Endothelial cell (in vitro differentiated cells): ENCODE data around the gene PRRX2. TPM values are rescaled to one million over a fixed set of nuclear protein-coding genes. Genes with fewer than 3 reads are reported as not detected.

ENCODE experiments used
- DNase-seq: peaks from one replicate; pipeline ENCODE4 v3.0.0; 2021; ENCODE audit warnings: low spot score
- H3K27ac Mint-ChIP-seq: one replicate; pipeline ENCODE4 v1.8.0; 2021; ENCODE audit warnings: mixed read lengths, inconsistent platforms; ENCODE audit not compliant: unreplicated experiment
- H3K27me3 Mint-ChIP-seq: one replicate; pipeline ENCODE4 v1.8.0; 2021; ENCODE audit warnings: mild to moderate bottlenecking, moderate library complexity, mixed read lengths, inconsistent platforms; ENCODE audit not compliant: unreplicated experiment
- H3K36me3 Mint-ChIP-seq: one replicate; pipeline ENCODE4 v1.8.0; 2021; ENCODE audit warnings: mild to moderate bottlenecking, low read depth, mixed read lengths, inconsistent platforms; ENCODE audit not compliant: unreplicated experiment
- H3K4me1 Mint-ChIP-seq: one replicate; pipeline ENCODE4 v1.8.0; 2021; ENCODE audit warnings: mild to moderate bottlenecking, mixed read lengths, inconsistent platforms; ENCODE audit not compliant: unreplicated experiment
- H3K4me3 Mint-ChIP-seq: one replicate; pipeline ENCODE4 v1.8.0; 2021; ENCODE audit warnings: mild to moderate bottlenecking, mixed read lengths, inconsistent platforms; ENCODE audit not compliant: unreplicated experiment
- H3K9me3 Mint-ChIP-seq: one replicate; pipeline ENCODE4 v1.8.0; 2021; ENCODE audit warnings: mixed read lengths, inconsistent platforms; ENCODE audit not compliant: unreplicated experiment
- total RNA-seq: library from RNA; stranded (reverse); fragmentation: NEBNext Ultra II Directional; extraction: Animal tissue kit (Norgen Biotek cat#: 25700); gene quantifications from one replicate; pipeline ENCODE4 v1.2.1, GENCODE V29; 2021; ENCODE audit not compliant: unreplicated experiment
- TF ChIP-seq, protein P1 (sequence below): fragments of 200-600 bp; sonication (generic); IDR thresholded peaks from one replicate; pipeline ENCODE4 v1.5.0; 2021; ENCODE audit warnings: antibody characterized with exemption; ENCODE audit not compliant: unreplicated experiment

Gene PRRX2
- total RNA-seq, 1 donor from 2014 or later = 0.21 TPM

DNA sequence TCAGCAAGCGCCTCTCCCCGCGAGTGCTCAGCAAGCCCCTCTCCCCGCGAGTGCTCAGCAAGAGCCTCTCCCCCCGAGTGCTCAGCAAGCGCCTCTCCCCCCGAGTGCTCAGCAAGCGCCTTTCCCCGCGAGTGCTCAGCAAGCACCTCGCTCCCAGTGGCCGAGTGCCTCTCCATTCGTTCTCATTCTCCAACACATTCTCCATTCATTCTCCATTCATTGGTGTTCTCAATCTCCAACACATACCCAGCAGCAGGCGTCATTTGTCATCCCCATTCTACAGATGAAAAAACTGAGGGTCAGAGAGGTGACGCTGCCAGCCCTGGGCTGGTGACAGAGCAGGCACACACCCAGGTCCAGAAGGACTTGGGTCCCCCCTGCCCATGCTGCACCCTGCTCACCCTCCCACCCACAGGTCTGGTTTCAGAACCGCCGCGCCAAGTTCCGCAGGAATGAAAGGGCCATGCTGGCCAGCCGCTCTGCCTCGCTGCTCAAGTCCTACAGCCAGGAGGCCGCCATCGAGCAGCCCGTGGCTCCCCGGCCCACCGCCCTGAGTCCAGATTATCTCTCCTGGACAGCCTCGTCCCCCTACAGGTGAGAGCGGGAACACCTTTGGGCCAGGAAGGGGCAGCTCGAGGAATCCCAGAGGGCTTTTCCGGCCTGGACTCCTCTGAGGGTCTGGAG lies 54.9 kb downstream of the PRRX2 start:
- TF ChIP-seq, protein P1, sequence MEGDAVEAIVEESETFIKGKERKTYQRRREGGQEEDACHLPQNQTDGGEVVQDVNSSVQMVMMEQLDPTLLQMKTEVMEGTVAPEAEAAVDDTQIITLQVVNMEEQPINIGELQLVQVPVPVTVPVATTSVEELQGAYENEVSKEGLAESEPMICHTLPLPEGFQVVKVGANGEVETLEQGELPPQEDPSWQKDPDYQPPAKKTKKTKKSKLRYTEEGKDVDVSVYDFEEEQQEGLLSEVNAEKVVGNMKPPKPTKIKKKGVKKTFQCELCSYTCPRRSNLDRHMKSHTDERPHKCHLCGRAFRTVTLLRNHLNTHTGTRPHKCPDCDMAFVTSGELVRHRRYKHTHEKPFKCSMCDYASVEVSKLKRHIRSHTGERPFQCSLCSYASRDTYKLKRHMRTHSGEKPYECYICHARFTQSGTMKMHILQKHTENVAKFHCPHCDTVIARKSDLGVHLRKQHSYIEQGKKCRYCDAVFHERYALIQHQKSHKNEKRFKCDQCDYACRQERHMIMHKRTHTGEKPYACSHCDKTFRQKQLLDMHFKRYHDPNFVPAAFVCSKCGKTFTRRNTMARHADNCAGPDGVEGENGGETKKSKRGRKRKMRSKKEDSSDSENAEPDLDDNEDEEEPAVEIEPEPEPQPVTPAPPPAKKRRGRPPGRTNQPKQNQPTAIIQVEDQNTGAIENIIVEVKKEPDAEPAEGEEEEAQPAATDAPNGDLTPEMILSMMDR = peak; percentile 70
- Mint-ChIP-seq H3K36me3 (no peaks in the 10 kb centered on the region), H3K9me3 (no peaks in the 10 kb centered on the region), H3K4me3 (no peak overlapping the region), H3K4me1 (no peaks in the 10 kb centered on the region), H3K27me3 (no peaks in the 10 kb centered on the region), H3K27ac (no peak overlapping the region)
- DNase-seq = peak; percentile 64

- Mint-ChIP-seq H3K27me3 (no peaks in the 10 kb centered on the region), H3K36me3 (no peaks in the 10 kb centered on the region), H3K9me3 (no peaks in the 10 kb centered on the region), H3K4me3 (no peak overlapping the region), H3K4me1 (no peaks in the 10 kb centered on the region), H3K27ac (no peak overlapping the region)
- no peak for DNase-seq
- TF ChIP-seq, protein P1 = no peak
These were observed 55.6 kb downstream of the PRRX2 start for GRCh38 chr9:129720865-129721545.

GRCh38 chr9:129722913-129723312 lies 57.5 kb downstream of the PRRX2 start:
- H3K36me3 Mint-ChIP-seq = no peaks in the 10 kb centered on the region
- H3K4me1 Mint-ChIP-seq = peaks cover 2% of the 10 kb centered on the region
- DNase-seq = no peak
- H3K27ac Mint-ChIP-seq = no peak overlapping the region
- H3K4me3 Mint-ChIP-seq = no peak overlapping the region
- H3K27me3 Mint-ChIP-seq = no peaks in the 10 kb centered on the region
- no peaks in the 10 kb centered on the region for H3K9me3 Mint-ChIP-seq
- TF ChIP-seq, protein P1 = no peak

DNA sequence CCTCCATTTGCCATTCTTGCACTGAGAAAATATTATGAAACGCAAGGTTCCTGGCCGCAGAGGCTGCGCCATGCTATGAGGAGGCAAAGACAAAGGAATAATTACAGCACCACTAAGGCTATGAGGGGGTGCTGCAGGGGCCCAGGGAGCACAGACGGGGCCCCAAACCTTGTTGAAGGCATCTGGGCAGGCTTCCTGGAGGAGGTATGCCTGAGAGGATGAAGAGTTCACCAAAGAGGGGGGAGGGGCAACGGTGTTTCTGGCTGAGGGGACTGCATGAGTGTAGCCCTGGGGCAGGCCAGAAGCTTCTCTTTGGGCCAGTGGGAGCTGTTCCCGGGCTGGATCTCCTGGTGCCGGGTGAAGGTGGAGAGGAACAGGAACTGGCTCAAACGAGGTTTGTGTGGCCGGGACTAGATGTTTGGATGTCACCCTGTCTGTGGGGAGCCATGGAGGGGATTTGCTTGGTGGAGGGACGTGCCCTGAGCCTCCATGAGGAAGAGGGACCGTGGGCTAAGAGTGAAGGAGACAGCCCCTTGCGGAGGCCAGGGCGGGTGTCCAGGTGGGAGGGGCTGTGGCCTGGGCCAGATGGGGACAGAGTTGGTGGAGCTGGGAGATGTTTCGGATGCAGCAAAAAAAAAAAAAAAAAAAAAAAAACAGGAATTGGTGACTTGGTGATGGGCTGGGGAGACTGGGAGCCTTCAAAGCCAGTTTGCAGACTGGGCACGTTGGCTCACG lies 59.2 kb downstream of the PRRX2 start:
- Mint-ChIP-seq H3K36me3 (no peaks in the 10 kb centered on the region), H3K27ac (no peak overlapping the region), H3K4me3 (no peak overlapping the region), H3K4me1 (peaks cover 2% of the 10 kb centered on the region), H3K27me3 (no peaks in the 10 kb centered on the region), H3K9me3 (no peaks in the 10 kb centered on the region)
- DNase-seq = no peak
- TF ChIP-seq, protein P1 = no peak
